Amniotic epithelial cell (primary cell): ENCODE data around the gene BUD13.

Experiments
- DNase-seq: peaks from one replicate; pipeline ENCODE4 v3.0.0-alpha.2; 2010; ENCODE audit warnings: low read depth

The BUD13 gene

GRCh38 chr11:116716621-116717020 is 56.2 kb downstream of the BUD13 start:
- DNase-seq = no peak

GRCh38 chr11:116715383-116715782 is 57.4 kb downstream of the BUD13 start:
- DNase-seq = no peak

- no peak for DNase-seq
Measured at GRCh38 chr11:116714902-116715301, 57.9 kb downstream of the BUD13 start.

GRCh38 chr11:116712428-116712827 is 60.4 kb downstream of the BUD13 start:
- DNase-seq = no peak

GRCh38 chr11:116710762-116711161 is 62.0 kb downstream of the BUD13 start:
- DNase-seq = no peak

GRCh38 chr11:116710001-116710674 is 62.6 kb downstream of the BUD13 start:
- DNase-seq = no peak

- no peak for DNase-seq
Measured at GRCh38 chr11:116707746-116708145, 65.0 kb downstream of the BUD13 start.

- DNase-seq = no peak
Measured at GRCh38 chr11:116707161-116707629, 65.6 kb downstream of the BUD13 start.

GRCh38 chr11:116703421-116703820 is 69.4 kb downstream of the BUD13 start:
- peak; percentile 7 for DNase-seq

GRCh38 chr11:116702772-116703385 is 69.9 kb downstream of the BUD13 start:
- DNase-seq = no peak

GRCh38 chr11:116701876-116702275 is 70.9 kb downstream of the BUD13 start:
- DNase-seq = no peak

- no peak for DNase-seq
Measured at GRCh38 chr11:116701297-116701801, 71.4 kb downstream of the BUD13 start.

- no peak for DNase-seq
Measured at GRCh38 chr11:116700586-116701220, 72.1 kb downstream of the BUD13 start.
